HepG2 (cell line): ENCODE data around the gene ACOXL. TPM values are rescaled to one million over a fixed set of nuclear protein-coding genes. Genes with fewer than 3 reads are reported as not detected.

Experiments
- ATAC-seq: fragments of 200-7000 bp; cut with Tn5 transposase; 3 replicates; pipeline ENCODE4 v1.9.1; 2020; ENCODE audit warnings: mild to moderate bottlenecking, moderate library complexity
- BruUV-seq: library from RNA; stranded (reverse); fragments of 400-500 nt; replicated peaks from 2 replicates; lab custom pipeline; 2021; lab: Mats Ljungman, UMichigan
- CTCF ChIA-PET: fragments of 300-600 bp; formaldehyde crosslinking; extraction: SDS; loops from one replicate; lab custom pipeline; 2021; ENCODE audit warnings: low total read pairs, inconsistent platforms, low intra/inter-chr PET ratio; lab: Yijun Ruan, JAX
- POLR2A ChIA-PET: fragments of 350-600 bp; sonication (Branson Sonifier 250); formaldehyde crosslinking; loops from one replicate; lab custom pipeline; 2020; ENCODE audit warnings: antibody characterized with exemption, inconsistent platforms; lab: Yijun Ruan, JAX
- DNase-seq: peaks from one replicate; pipeline ENCODE4 v3.0.0-alpha.2; 2015; ENCODE audit warnings: low spot score
- FAIRE-seq: peaks from 3 replicates; lab custom pipeline; 2011; peaks lifted over from hg19 to GRCh38; lab: Jason Lieb, UNC
- H2AFZ ChIP-seq: one replicate; pipeline ENCODE4 v1.6.1; 2011; ENCODE audit warnings: low read length, inconsistent platforms
- H3K27ac ChIP-seq: fragments of 300-600 bp; 3 replicates; pipeline ENCODE4 v1.8.0; 2011; ENCODE audit warnings: mixed run types, mild to moderate bottlenecking, mixed read lengths, low read length, inconsistent platforms; ENCODE audit not compliant: insufficient read depth; ENCODE audit errors: extremely low read length
- H3K27me3 ChIP-seq, 2 experiments: fragments of 200-600 bp in 1 of 2; 2 replicates in 1 of 2; 3 replicates in 1 of 2; pipeline versions ENCODE4 v1.6.0 to v1.8.0; 2011; ENCODE audit warnings: low read length in 2 of 2, mild to moderate bottlenecking in 2 of 2, moderate library complexity in 2 of 2, inconsistent platforms in 1 of 2; ENCODE audit not compliant: insufficient read depth in 2 of 2, control insufficient read depth in 1 of 2
- H3K36me3 ChIP-seq, 2 experiments: fragments of 200-600 bp in 1 of 2; replicated peaks in 1 of 2; 2 replicates in 1 of 2; 3 replicates in 1 of 2; pipeline versions ENCODE4 v1.5.1 to v1.8.0; 2011; ENCODE audit warnings: low read length in 2 of 2, inconsistent platforms in 1 of 2; ENCODE audit not compliant: insufficient read depth in 2 of 2, control insufficient read depth in 1 of 2
- H3K4me1 ChIP-seq: 2 replicates; pipeline ENCODE4 v1.5.1; 2012; ENCODE audit warnings: low read length, inconsistent platforms; ENCODE audit not compliant: insufficient read depth
- H3K4me2 ChIP-seq: 2 replicates; pipeline ENCODE4 v1.6.0; 2011; ENCODE audit warnings: low read depth, low read length, inconsistent platforms
- H3K4me3 ChIP-seq, 3 experiments: fragments of 200-600 bp in 1 of 3; sonication (generic), shearing (Covaris generic) in 1 of 3; replicated peaks in 1 of 3; 2 replicates each; pipeline ENCODE4 v1.5.1; 2011 to 2016; ENCODE audit warnings: low read length in 3 of 3, inconsistent platforms in 2 of 3, low read depth in 2 of 3, mild to moderate bottlenecking in 2 of 3, control low read depth in 1 of 3, mixed read lengths in 1 of 3; ENCODE audit not compliant: insufficient read depth in 1 of 3
- H3K79me2 ChIP-seq: one replicate; pipeline ENCODE4 v1.6.1; 2011; ENCODE audit warnings: low read length, inconsistent platforms; ENCODE audit not compliant: insufficient read depth
- H3K9ac ChIP-seq: 2 replicates; pipeline ENCODE4 v1.6.0; 2011; ENCODE audit warnings: mild to moderate bottlenecking, low read depth, low read length, inconsistent platforms; ENCODE audit not compliant: insufficient read depth
- H3K9me3 ChIP-seq: 2 replicates; pipeline ENCODE4 v1.5.1; 2012; ENCODE audit warnings: mild to moderate bottlenecking, low read length
- H4K20me1 ChIP-seq: 2 replicates; pipeline ENCODE4 v1.6.0; 2011; ENCODE audit warnings: inconsistent platforms, mild to moderate bottlenecking, low read length, moderate library complexity; ENCODE audit not compliant: insufficient read depth
- KAT8 ChIP-seq: IDR thresholded peaks from 2 replicates; pipeline ENCODE4 v1.6.1; 2016; ENCODE audit warnings: missing genetic modification reagents, missing compliant biosample characterization
- MTA1 ChIP-seq: sonication (generic); formaldehyde crosslinking; IDR thresholded peaks from 2 replicates; pipeline ENCODE4 v1.4.0; 2020; ENCODE audit warnings: missing genetic modification reagents, mild to moderate bottlenecking, borderline replicate concordance
- MYPOP ChIP-seq: sonication (generic); formaldehyde crosslinking; IDR thresholded peaks from 2 replicates; pipeline ENCODE4 v1.8.1; 2023; ENCODE audit warnings: mild to moderate bottlenecking, moderate library complexity, missing genetic modification reagents
- ZBTB7A ChIP-seq: sonication (generic); formaldehyde crosslinking; IDR thresholded peaks from 2 replicates; pipeline ENCODE4 v1.8.0; 2022; ENCODE audit warnings: mild to moderate bottlenecking, missing genetic modification reagents
- ZNF142 ChIP-seq: sonication (generic); formaldehyde crosslinking; IDR thresholded peaks from 2 replicates; pipeline ENCODE4 v1.4.0; 2020; ENCODE audit warnings: missing genetic modification reagents
- WGBS: methylation state at CpG from one replicate; pipeline ENCODE4 v1.1.6; 2017; ENCODE audit warnings: low lambda C conversion rate; 5-methylcytosine and 5-hydroxymethylcytosine counted together
- in situ Hi-C: cut with HindIII; loops from 2 replicates; pipeline ENCODE4 v1.10.0; 2017; ENCODE audit warnings: low pct_unique_long_range_greater_than_20kb; ENCODE audit not compliant: extremely low pct_ligation_motif_present
- intact Hi-C: fragments of 100-400 bp; cut with micrococcal nuclease; formaldehyde crosslinking; loops from one replicate; pipeline ENCODE4 v1.10.0; 2022; ENCODE audit not compliant: unreplicated experiment
- polyA plus RNA-seq, 8 experiments: library from polyadenylated mRNA; depleted of rRNA in 3 of 8; stranded (reverse) in 7 of 8; unstranded in 1 of 8; fragments of >200 nt; fragmentation: Illumina TruSeq in 4 of 8; extraction: Trizol in 4 of 8; gene quantifications; 2 replicates each; pipeline versions ENCODE4 v1.2.1 to v1.2.3, GENCODE V29; 2011 to 2016; ENCODE audit warnings: low read depth in 4 of 8, missing spikeins in 1 of 8, mixed read lengths in 1 of 8; ENCODE audit not compliant: insufficient read depth in 1 of 8
- total RNA-seq, 5 experiments: library from RNA; depleted of rRNA; stranded (reverse); fragments of >200 nt; fragmentation: Illumina TruSeq; extraction: Trizol; gene quantifications; 2 replicates each; pipeline ENCODE4 v1.2.3, GENCODE V29; 2016; ENCODE audit warnings: low read depth in 1 of 5

ACOXL gene
- total and polyA plus RNA-seq, 2 of the 13 experiments (the other 11 are each of a cell fraction or from before 2014, with no cell fraction given): not detected

- Histone ChIP-seq H3K27me3 (peaks cover 0 to 46% of the 10 kb centered on the region in 2 experiments; a peak in 3 of 5 replicates), H3K4me2 (no peak overlapping the region), H3K79me2 (no peaks in the 10 kb centered on the region), H3K9ac (no peak overlapping the region), H3K9me3 (no peaks in the 10 kb centered on the region), H3K4me3 (no peak overlapping the region), H3K27ac (no peak overlapping the region), H3K4me1 (peaks cover 20% of the 10 kb centered on the region), H3K36me3 (no peaks in the 10 kb centered on the region), H2AFZ (no peak overlapping the region), H4K20me1 (no peaks in the 10 kb centered on the region; the same call in 1 of the 2 replicates)
- 12% methylated on average over 6 of the region's 6 CpGs for WGBS
- DNase-seq: no peak
- in situ Hi-C loops (no loop called here), intact Hi-C loops (no loop called here)
- ChIA-PET CTCF (no interaction called here), POLR2A (no interaction called here)
- TF ChIP-seq MTA1 (CRISPR knock-in tag): no peak
- no peak for TF ChIP-seq KAT8 (CRISPR knock-in tag)
- TF ChIP-seq ZNF142 (CRISPR knock-in tag): no peak
- TF ChIP-seq MYPOP (CRISPR knock-in tag): no peak
- no peak for TF ChIP-seq ZBTB7A
- no TSS peak for BruUV-seq
- no peak for FAIRE-seq
- no peak for ATAC-seq
Observed at GRCh38 chr2:110772383-110772755, 40.0 kb downstream of the ACOXL start.
